Kidney capillary endothelial cell (primary cell): ENCODE measurements around the gene ASIC2.

Experiments used
- DNase-seq: peaks from one replicate; pipeline ENCODE4 v3.0.0-alpha.2; 2018; ENCODE audit warnings: low spot score

The ASIC2 gene

GRCh38 chr17:33204156-33204555 lies 88.9 kb downstream of the ASIC2 start:
- DNase-seq = no peak

DNA sequence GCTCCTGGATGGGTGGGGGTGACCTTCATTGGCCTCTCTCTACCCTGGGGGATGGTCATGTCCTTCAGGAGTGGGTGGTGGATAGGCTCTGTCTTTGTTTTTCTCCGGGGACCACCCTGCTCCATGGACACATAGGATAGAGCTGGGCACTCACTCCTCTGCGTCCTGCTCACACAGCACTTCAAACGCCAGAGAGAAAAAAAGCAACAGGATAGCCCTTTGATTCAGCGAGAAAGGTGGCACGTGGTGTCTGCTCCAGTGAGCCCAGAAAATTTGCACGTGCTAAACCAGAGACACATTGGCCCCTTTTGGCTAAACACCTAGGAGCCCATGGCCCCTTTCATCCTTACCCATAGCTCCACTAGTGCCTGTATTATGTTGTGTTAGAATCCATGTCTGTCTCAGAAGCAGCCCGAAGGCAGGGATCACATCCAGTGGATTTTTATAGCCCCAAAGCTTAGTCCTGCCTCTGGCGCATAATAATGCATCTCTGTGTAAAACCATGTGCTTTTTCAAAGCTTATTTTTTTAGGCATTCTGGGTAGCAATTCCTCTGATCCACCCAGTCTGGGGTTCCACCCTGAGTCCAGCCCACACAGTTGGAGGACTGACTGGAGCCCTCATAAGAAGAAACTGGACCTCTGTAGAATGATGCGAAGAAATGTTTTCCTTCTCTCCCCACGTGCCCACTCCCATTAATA lies 90.1 kb downstream of the ASIC2 start:
- no peak for DNase-seq

- DNase-seq = no peak
Observed at GRCh38 chr17:33202021-33202420, 91.1 kb downstream of the ASIC2 start.

- no peak for DNase-seq
Observed at GRCh38 chr17:33201283-33201682, 91.8 kb downstream of the ASIC2 start.

GRCh38 chr17:33200587-33200986 lies 92.5 kb downstream of the ASIC2 start:
- DNase-seq = no peak

DNA sequence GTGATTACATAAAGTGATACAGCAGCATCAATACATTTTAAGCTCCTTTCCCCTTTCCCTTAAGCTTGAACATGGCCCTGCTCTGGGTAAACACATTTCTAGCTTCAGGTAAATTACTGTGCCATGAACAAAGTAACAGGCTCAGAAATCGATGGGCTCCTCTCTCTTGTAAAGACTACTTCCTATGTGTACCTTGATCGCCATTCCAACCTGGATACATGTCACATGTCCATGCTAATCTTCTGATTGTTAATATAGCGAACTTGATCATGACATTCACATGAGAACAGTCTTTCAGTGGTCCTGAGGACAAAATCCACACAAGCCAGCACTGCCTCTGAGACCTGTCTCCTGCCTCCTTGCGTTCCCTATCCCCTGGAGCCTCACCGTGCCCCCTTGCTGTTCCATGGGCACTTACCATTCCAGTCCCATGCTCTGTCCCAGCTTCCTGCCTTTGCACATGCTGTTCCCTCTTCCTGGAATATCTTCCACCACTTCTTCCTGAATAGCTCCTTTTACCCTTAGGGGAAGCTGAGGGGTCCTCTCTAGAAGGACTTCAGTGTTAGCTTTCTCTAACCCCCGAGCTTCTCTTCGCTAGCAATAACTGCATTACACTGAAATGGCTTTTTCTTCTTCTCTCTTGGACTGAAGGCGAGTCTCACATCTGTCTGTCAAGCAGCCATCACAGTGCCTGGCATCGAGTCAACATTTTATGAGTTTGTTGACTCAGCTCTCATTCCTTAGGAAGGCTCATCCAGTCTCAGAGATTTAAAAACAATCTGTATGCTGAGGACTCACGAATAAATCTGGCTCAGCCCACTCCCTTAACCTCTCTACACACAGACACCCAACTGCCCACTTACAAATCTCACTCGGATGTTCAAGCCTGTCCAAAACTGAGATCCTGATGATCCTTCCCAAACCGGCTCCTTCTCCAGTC lies 93.3 kb downstream of the ASIC2 start:
- no peak for DNase-seq

DNA sequence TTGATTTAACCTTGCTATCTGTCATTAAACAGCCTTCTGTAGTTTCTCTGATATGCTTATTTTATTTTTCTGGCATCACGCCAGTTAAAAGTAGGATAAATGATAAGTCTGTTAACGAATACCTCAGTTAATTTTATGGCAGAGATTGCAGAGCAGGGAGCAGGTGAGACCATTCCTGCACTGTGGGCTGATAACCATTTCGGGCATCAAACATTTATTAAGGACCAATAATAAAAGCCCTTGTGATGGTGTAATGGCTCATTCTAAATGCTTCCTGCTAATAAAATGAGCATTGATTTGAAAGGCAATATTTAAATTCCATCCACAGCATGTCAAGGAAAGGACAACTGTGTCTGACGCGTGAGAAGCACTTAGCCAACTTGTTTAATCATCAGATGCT lies 94.1 kb downstream of the ASIC2 start:
- no peak for DNase-seq

DNA sequence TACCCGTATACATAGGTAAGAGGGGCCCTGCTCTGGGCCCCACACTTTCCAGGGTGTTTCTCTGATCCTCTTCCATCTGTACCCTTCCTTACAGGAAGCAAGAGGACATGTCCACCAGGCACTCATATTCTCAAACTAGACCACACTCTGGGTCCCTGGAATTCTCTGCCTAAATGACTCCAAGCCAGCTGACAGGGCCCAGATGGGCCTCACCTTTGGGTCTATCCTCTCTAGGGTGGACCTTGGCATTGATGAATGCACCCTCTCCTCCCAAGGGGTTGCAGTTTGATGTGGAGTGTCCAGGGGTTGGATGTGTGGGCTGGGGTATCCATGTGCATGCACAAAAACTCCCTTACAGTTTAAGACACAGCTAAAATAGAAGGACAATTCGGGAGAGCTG lies 95.8 kb downstream of the ASIC2 start:
- DNase-seq = no peak

DNA sequence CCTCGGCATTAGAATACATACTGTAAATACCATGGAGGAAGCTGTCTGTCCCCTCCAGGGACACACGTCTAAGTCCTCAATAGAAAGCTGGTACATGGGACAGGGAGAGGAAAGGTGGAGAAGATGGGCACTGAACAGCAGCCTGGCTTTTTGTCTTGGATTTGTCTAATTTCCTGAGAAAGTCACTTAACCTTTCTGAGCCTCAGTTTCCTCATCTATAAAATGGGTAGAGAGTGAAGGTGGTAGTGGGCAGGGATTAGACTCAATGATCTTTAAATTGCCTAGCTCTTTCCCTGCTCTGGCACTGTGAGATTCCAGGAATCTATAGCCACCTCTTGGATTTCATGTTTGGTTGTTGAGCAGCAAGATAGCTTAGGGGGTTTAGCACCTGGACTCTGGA lies 96.2 kb downstream of the ASIC2 start:
- no peak for DNase-seq

GRCh38 chr17:33192951-33193911 lies 99.9 kb downstream of the ASIC2 start:
- DNase-seq = no peak

DNA sequence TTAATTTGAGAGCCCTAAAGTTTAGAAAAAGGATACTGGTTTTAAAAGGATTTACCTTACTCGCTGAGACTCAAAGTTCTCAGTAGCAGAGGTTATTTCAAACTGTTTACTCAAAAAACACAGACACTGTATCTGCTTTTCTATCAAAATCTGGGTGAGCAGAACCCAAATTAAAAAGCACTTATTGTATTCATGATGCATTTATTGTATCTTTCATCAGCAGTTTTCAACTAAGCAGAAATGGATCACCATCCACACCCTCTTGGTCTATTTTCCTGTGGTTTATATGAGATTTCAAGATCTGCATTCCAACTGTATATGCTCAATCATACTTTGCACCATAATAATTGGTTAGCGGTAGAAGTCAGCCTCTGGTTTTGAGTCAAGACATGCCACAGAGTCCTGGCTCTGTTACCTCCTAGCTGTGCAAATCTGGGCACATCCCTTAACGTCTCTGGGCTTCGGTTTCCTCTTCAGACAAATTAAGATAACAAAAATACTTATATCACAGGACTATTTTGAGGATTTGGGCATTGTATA lies 109.5 kb downstream of the ASIC2 start:
- no peak for DNase-seq

DNA sequence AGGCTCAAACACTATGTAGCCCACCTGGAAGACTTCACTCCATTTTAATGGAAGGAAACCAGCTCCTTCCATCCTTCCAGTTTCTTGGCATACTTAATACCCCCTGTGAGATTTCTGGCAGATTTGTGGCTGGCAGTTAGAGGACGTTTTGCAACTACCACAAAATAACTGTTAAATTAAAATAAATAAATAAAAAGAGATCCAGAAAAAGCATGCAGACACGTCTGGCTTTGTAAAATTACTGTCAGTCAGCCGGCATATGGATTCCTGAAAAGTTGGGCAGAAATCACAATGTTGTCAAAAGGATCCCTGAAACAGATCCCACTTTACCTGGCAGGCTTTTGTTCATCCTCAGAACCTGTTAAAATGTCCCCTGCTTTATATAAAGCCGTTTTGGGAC lies 113.9 kb downstream of the ASIC2 start:
- DNase-seq = no peak

GRCh38 chr17:33178681-33179080 lies 114.4 kb downstream of the ASIC2 start:
- DNase-seq = peak; percentile 2

GRCh38 chr17:33175562-33175961 lies 117.5 kb downstream of the ASIC2 start:
- DNase-seq = no peak

GRCh38 chr17:33171931-33172330 lies 121.2 kb downstream of the ASIC2 start:
- no peak for DNase-seq

DNA sequence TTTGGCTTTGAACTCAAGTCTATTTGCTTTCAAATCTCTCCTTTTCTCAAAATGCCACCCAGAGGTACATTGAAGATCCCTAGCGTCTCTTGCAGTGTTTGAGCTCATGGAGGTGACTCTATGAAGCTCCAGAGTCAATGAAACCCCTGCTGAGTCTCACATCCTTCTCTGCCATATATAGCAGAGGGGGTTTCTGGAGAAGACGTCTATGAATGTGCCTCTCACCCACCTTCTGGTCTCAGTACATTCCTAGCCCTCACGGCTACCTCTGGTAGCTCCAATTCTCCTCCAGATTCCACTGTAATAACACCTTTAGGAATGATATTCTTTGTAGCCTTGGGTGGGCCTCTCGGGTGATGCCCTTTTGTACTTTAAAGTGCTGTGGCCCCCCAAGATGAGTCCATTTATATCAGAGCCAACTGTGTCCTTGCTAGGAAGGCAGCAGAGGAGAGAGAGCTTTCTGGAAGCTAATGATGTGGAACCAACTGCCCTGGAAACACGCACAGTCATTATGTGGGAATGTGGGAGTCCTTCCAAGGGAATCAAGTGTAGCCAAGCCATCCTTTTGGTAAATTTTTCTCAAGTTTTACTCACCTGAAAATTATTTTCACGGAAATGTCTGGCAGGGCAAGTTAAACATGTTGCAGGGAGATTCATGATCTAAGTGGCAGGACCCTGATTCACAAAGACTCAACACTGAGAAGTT lies 123.4 kb downstream of the ASIC2 start:
- no peak for DNase-seq

DNA sequence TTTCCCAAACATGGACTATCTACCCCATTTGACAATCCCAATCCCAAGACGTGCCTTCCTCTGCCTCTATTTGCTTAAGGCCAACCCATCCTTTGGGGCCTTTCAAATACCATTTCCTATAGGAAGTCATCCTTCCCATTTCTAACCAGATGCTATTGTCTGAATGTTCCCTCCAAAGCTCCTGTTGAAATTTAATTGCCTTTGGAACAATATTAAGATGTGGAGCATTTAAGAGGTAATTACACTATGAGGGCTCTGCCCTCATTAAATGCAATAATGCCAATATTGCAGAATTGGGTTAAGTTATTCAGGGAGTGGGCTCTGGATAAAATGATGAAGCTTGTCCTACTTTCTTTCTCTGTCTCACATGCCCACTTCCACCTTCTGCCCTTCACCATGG lies 125.4 kb downstream of the ASIC2 start:
- no peak for DNase-seq

DNA sequence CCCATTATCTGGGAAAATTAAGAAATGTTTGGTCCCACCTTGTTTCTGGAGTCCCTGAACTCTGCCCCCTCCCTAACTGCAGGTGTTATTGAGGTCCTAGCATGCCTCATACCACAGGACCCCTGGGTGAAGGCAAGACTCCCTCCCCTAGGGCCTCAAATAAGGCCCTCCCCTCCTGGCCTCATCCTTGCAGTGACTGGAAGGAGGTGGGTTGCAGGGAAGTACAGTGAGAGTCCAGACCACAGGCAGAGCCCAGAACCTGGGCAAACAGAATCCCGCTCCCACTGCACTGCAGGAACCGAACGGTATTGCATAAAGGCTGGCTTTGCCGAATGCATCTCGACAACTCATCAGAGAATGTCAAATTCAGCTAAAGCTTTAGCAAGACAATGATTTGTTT lies 126.6 kb downstream of the ASIC2 start:
- no peak for DNase-seq

- peak; percentile 14 for DNase-seq
Observed at GRCh38 chr17:33164169-33164881, 128.8 kb downstream of the ASIC2 start.

GRCh38 chr17:33163533-33164168 lies 129.4 kb downstream of the ASIC2 start:
- DNase-seq = no peak
